IPS-15b (cell line): Measurements from ENCODE around the gene KLHL30.

Experiments
- H3K27me3 ChIP-seq: one replicate; pipeline ENCODE4 v1.6.1; 2013; ENCODE audit warnings: low read length; ENCODE audit not compliant: control insufficient read depth, insufficient read depth
- H3K36me3 ChIP-seq: one replicate; pipeline ENCODE4 v1.6.1; 2013; ENCODE audit warnings: low read length; ENCODE audit not compliant: control insufficient read depth, insufficient read depth
- H3K4me1 ChIP-seq: one replicate; pipeline ENCODE4 v1.6.1; 2013; ENCODE audit warnings: mild to moderate bottlenecking, low read length; ENCODE audit not compliant: control insufficient read depth, insufficient read depth
- H3K4me3 ChIP-seq: one replicate; pipeline ENCODE4 v1.5.1; 2013; ENCODE audit warnings: low read depth, low read length
- H3K9ac ChIP-seq: one replicate; pipeline ENCODE4 v1.6.1; 2013; ENCODE audit warnings: low read depth, mild to moderate bottlenecking, low read length
- H3K9me3 ChIP-seq: one replicate; pipeline ENCODE4 v1.6.1; 2013; ENCODE audit warnings: mild to moderate bottlenecking, low read length; ENCODE audit not compliant: control insufficient read depth, insufficient read depth

KLHL30 gene

DNA sequence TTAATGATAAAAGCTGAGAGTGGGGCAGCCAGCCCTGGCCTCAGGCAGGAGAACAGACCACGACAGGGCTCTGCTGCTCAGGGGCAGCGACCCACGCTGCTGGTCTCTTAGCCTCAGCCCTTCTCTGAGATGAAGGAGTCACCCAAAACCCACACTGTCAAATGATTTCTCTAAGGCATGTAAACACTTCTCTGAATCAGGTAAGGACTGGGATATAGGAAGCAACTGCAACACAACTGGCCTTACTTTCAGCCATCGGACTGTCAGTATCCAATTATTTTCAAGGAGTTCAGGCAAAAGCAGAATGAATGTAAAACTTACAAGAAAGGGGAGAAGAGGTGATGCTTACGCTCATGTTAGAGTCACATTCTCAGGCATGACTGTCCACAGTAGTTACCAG is 42.1 kb downstream of the KLHL30 start:
- no peaks in the 10 kb centered on the region for H3K27me3 ChIP-seq
- no peaks in the 10 kb centered on the region for H3K9me3 ChIP-seq
- H3K4me3 ChIP-seq = no peak overlapping the region
- no peak overlapping the region for H3K9ac ChIP-seq
- H3K4me1 ChIP-seq = no peaks in the 10 kb centered on the region
- H3K36me3 ChIP-seq = peaks cover 23% of the 10 kb centered on the region

GRCh38 chr2:238182362-238182761 is 43.9 kb downstream of the KLHL30 start:
- Histone ChIP-seq H3K9ac (no peak overlapping the region), H3K4me3 (no peak overlapping the region), H3K9me3 (no peaks in the 10 kb centered on the region), H3K4me1 (no peaks in the 10 kb centered on the region), H3K27me3 (no peaks in the 10 kb centered on the region), H3K36me3 (peaks cover 27% of the 10 kb centered on the region)

DNA sequence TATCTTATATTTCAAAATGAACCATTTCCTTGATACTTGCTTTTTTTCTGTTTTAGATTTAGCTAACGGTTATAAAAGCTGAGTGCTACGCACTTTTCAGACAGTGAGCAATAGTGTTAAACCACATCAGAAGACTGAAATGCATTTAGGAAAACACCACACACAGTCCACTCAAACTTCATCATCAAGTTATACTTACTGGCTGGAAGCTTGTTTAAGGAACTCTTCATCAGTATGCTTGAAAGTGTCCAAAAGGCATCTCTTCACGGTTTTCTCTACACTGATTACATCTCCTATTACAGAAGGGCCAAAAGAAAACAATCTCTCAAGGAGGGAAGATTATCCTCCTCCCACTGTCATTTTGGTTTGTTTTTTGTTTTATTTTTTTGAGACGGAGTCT is 45.4 kb downstream of the KLHL30 start:
- Histone ChIP-seq H3K9ac (no peak overlapping the region), H3K36me3 (peaks cover 31% of the 10 kb centered on the region), H3K4me3 (no peak overlapping the region), H3K9me3 (no peaks in the 10 kb centered on the region), H3K4me1 (no peaks in the 10 kb centered on the region), H3K27me3 (no peaks in the 10 kb centered on the region)

GRCh38 chr2:238187618-238188548 is 49.4 kb downstream of the KLHL30 start:
- H3K9ac ChIP-seq = no peak overlapping the region
- H3K4me3 ChIP-seq = no peak overlapping the region
- no peaks in the 10 kb centered on the region for H3K27me3 ChIP-seq
- H3K36me3 ChIP-seq = peaks cover 19% of the 10 kb centered on the region
- H3K4me1 ChIP-seq = no peaks in the 10 kb centered on the region
- H3K9me3 ChIP-seq = no peaks in the 10 kb centered on the region

DNA sequence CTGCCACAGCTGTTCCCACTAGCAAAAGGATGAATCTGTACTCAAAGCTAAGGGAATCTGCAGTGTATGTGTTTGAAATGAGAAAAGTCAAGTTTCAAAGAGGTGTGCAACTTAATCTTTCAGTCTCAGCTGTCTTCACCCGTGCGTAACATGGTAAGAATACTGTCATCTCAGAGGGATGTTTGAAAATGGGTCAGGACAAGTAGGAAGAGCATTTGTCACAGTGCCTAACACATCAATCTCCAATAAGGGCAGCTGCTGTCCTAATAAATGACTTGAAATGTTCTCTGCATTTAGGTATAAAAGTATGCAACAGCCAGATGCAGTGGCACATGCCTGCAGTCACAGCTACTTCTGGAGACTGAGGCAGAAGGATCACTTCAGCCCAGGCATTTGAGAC is 52.0 kb downstream of the KLHL30 start:
- Histone ChIP-seq H3K27me3 (no peaks in the 10 kb centered on the region), H3K36me3 (peaks cover 16% of the 10 kb centered on the region), H3K9ac (no peak overlapping the region), H3K4me1 (no peaks in the 10 kb centered on the region), H3K4me3 (no peak overlapping the region), H3K9me3 (no peaks in the 10 kb centered on the region)
